ENCODE data around the gene HCFC2.

HCFC2 gene

GRCh38 chr12:104143918-104144317, 79.6 kb downstream of the HCFC2 start:
- Histone ChIP-seq H3K9ac (ENCODE audit: insufficient read length, low read depth) (no peak overlapping the region), H3K36me3 (ENCODE audit: insufficient read depth, insufficient read length, low read length) (no peaks in the 10 kb centered on the region), H3K4me3 (ENCODE audit: insufficient read length, low read depth) (no peak overlapping the region), H3K9me3 (ENCODE audit: insufficient read depth, low read length) (peaks cover 7% of the 10 kb centered on the region; the same call in 1 of the 2 replicates), H3K27me3 (ENCODE audit: insufficient read depth, insufficient read length) (peaks cover 2% of the 10 kb centered on the region), H3K4me1 (ENCODE audit: insufficient read depth, insufficient read length) (no peaks in the 10 kb centered on the region)
- TF ChIP-seq ZNF274 (IDR thresholded peaks at IDR 0.05; ENCODE audit: low read depth, low read length): no peak
- TF ChIP-seq SUZ12 (IDR thresholded peaks at IDR 0.05; ENCODE audit: extremely low read depth, insufficient read depth, insufficient read length): no peak
- no peak for TF ChIP-seq YY1 (IDR thresholded peaks at IDR 0.05; ENCODE audit: insufficient read depth, insufficient read length)
- no peak for DNase-seq (ENCODE audit: low read depth, low spot score)

GRCh38 chr12:104147346-104147745, 83.0 kb downstream of the HCFC2 start:
- no peaks in the 10 kb centered on the region for H3K27me3 ChIP-seq (ENCODE audit: insufficient read depth, insufficient read length)
- peaks cover 7% of the 10 kb centered on the region; the same call in 1 of the 2 replicates for H3K9me3 ChIP-seq (ENCODE audit: insufficient read depth, low read length)
- no peaks in the 10 kb centered on the region for H3K36me3 ChIP-seq (ENCODE audit: insufficient read depth, insufficient read length, low read length)
- no peaks in the 10 kb centered on the region for H3K4me1 ChIP-seq (ENCODE audit: insufficient read depth, insufficient read length)
- H3K9ac ChIP-seq (ENCODE audit: insufficient read length, low read depth): no peak overlapping the region
- TF ChIP-seq ZNF274 (IDR thresholded peaks at IDR 0.05; ENCODE audit: low read depth, low read length) (no peak), YY1 (IDR thresholded peaks at IDR 0.05; ENCODE audit: insufficient read depth, insufficient read length) (no peak), SUZ12 (IDR thresholded peaks at IDR 0.05; ENCODE audit: extremely low read depth, insufficient read depth, insufficient read length) (no peak)
- no peak overlapping the region for H3K4me3 ChIP-seq (ENCODE audit: insufficient read length, low read depth)
- no peak for DNase-seq (ENCODE audit: low read depth, low spot score)

GRCh38 chr12:104150416-104150815, 86.1 kb downstream of the HCFC2 start:
- no peak overlapping the region for H3K4me3 ChIP-seq (ENCODE audit: insufficient read length, low read depth)
- H3K36me3 ChIP-seq (ENCODE audit: insufficient read depth, insufficient read length, low read length): no peaks in the 10 kb centered on the region
- DNase-seq (ENCODE audit: low read depth, low spot score): no peak
- H3K9me3 ChIP-seq (ENCODE audit: insufficient read depth, low read length): peaks cover 6% of the 10 kb centered on the region; the same call in 1 of the 2 replicates
- no peaks in the 10 kb centered on the region for H3K27me3 ChIP-seq (ENCODE audit: insufficient read depth, insufficient read length)
- H3K9ac ChIP-seq (ENCODE audit: insufficient read length, low read depth): no peak overlapping the region
- H3K4me1 ChIP-seq (ENCODE audit: insufficient read depth, insufficient read length): no peaks in the 10 kb centered on the region
- TF ChIP-seq ZNF274 (IDR thresholded peaks at IDR 0.05; ENCODE audit: low read depth, low read length) (no peak), YY1 (IDR thresholded peaks at IDR 0.05; ENCODE audit: insufficient read depth, insufficient read length) (no peak), SUZ12 (IDR thresholded peaks at IDR 0.05; ENCODE audit: extremely low read depth, insufficient read depth, insufficient read length) (no peak)

DNA sequence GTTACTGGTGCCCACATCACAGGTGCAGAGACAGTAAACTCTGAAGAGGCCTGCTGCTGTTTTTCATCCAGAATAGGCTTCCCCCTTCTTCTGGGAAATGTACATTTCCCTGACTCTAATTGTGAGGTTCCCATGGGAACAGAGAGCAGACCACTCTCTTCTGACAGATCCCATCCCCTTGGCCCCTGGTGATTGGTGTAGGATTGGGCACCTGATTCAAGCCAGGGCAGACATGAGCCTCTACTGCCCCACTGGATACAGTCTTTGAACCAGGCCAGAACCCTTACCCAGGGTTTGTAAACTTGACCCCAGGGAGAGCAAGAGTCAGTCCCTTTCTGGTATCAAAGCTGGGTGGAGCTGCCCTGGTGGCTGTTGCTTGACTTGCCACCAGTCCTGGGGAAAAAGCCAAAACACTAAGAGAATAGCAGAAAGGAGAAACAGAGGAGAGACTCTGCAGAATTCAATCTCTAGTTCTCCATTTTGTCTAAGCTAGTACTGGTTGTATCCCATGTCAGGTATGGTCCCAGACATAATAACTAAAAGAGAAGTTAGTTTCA, 88.4 kb downstream of the HCFC2 start:
- Histone ChIP-seq H3K4me3 (ENCODE audit: insufficient read length, low read depth) (no peak overlapping the region), H3K9me3 (ENCODE audit: insufficient read depth, low read length) (no peaks in the 10 kb centered on the region), H3K9ac (ENCODE audit: insufficient read length, low read depth) (no peak overlapping the region), H3K36me3 (ENCODE audit: insufficient read depth, insufficient read length, low read length) (no peaks in the 10 kb centered on the region), H3K4me1 (ENCODE audit: insufficient read depth, insufficient read length) (no peaks in the 10 kb centered on the region), H3K27me3 (ENCODE audit: insufficient read depth, insufficient read length) (no peaks in the 10 kb centered on the region)
- DNase-seq (ENCODE audit: low read depth, low spot score): no peak
- TF ChIP-seq SUZ12 (IDR thresholded peaks at IDR 0.05; ENCODE audit: extremely low read depth, insufficient read depth, insufficient read length): no peak
- TF ChIP-seq YY1 (IDR thresholded peaks at IDR 0.05; ENCODE audit: insufficient read depth, insufficient read length): no peak
- no peak for TF ChIP-seq ZNF274 (IDR thresholded peaks at IDR 0.05; ENCODE audit: low read depth, low read length)

DNA sequence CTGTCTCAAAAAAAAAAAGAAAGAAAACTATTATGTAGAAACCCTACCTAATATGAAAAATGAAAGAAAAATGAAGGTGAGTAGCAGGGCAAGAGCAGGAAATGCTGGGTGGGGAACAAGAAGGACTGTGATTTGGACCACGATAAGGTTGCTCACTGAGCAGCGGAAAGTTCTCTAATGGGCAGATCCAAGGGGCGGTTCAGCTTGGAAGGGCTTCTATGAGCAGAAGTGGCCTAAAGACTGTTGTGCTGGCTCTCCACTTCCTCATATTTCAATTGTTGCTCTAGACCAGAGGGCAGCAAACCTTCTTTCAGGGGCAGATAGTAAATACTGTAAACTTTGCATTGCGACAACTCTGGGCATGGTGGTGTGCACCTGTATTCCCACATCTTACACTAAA, 90.0 kb downstream of the HCFC2 start:
- DNase-seq (ENCODE audit: low read depth, low spot score): no peak
- no peaks in the 10 kb centered on the region for H3K36me3 ChIP-seq (ENCODE audit: insufficient read depth, insufficient read length, low read length)
- H3K9me3 ChIP-seq (ENCODE audit: insufficient read depth, low read length): no peaks in the 10 kb centered on the region
- H3K4me3 ChIP-seq (ENCODE audit: insufficient read length, low read depth): no peak overlapping the region
- H3K9ac ChIP-seq (ENCODE audit: insufficient read length, low read depth): no peak overlapping the region
- H3K4me1 ChIP-seq (ENCODE audit: insufficient read depth, insufficient read length): no peaks in the 10 kb centered on the region
- no peak for TF ChIP-seq SUZ12 (IDR thresholded peaks at IDR 0.05; ENCODE audit: extremely low read depth, insufficient read depth, insufficient read length)
- no peak for TF ChIP-seq ZNF274 (IDR thresholded peaks at IDR 0.05; ENCODE audit: low read depth, low read length)
- no peaks in the 10 kb centered on the region for H3K27me3 ChIP-seq (ENCODE audit: insufficient read depth, insufficient read length)

- Histone ChIP-seq H3K36me3 (ENCODE audit: insufficient read depth, insufficient read length, low read length) (no peaks in the 10 kb centered on the region), H3K4me3 (ENCODE audit: insufficient read length, low read depth) (no peak overlapping the region), H3K27me3 (ENCODE audit: insufficient read depth, insufficient read length) (no peaks in the 10 kb centered on the region), H3K9ac (ENCODE audit: insufficient read length, low read depth) (no peak overlapping the region), H3K9me3 (ENCODE audit: insufficient read depth, low read length) (no peaks in the 10 kb centered on the region), H3K4me1 (ENCODE audit: insufficient read depth, insufficient read length) (no peaks in the 10 kb centered on the region)
- no peak for DNase-seq (ENCODE audit: low read depth, low spot score)
- TF ChIP-seq SUZ12 (IDR thresholded peaks at IDR 0.05; ENCODE audit: extremely low read depth, insufficient read depth, insufficient read length) (no peak), ZNF274 (IDR thresholded peaks at IDR 0.05; ENCODE audit: low read depth, low read length) (no peak), YY1 (IDR thresholded peaks at IDR 0.05; ENCODE audit: insufficient read depth, insufficient read length) (no peak)
Observed at GRCh38 chr12:104154806-104155205, 90.5 kb downstream of the HCFC2 start.
